Esophagus (tissue), 2 donors: ENCODE data around the gene MACROD2. TPM values are rescaled to one million over a fixed set of nuclear protein-coding genes. Genes with fewer than 3 reads are reported as not detected.

Source experiments
- H3K27ac ChIP-seq, 2 donors: one replicate each; pipeline ENCODE4 v1.5.1; 2013; ENCODE audit warnings: low read depth in 2 of 2, mild to moderate bottlenecking in 2 of 2, inconsistent platforms in 1 of 2, low read length in 1 of 2, moderate library complexity in 1 of 2
- H3K27me3 ChIP-seq, 2 donors: one replicate each; pipeline ENCODE4 v1.6.1; 2013; ENCODE audit warnings: low read length in 2 of 2, control low read depth in 1 of 2, mild to moderate bottlenecking in 1 of 2; ENCODE audit not compliant: insufficient read depth in 2 of 2, control insufficient read depth in 1 of 2
- H3K36me3 ChIP-seq, 2 donors: one replicate each; pipeline ENCODE4 v1.6.1; 2013; ENCODE audit warnings: low read length in 1 of 2; ENCODE audit not compliant: control insufficient read depth in 2 of 2, insufficient read depth in 2 of 2
- H3K4me1 ChIP-seq, 2 donors: one replicate each; pipeline ENCODE4 v1.6.1; 2013; ENCODE audit warnings: low read length in 1 of 2; ENCODE audit not compliant: control insufficient read depth in 2 of 2, insufficient read depth in 2 of 2
- H3K4me3 ChIP-seq, 2 donors: one replicate each; pipeline ENCODE4 v1.5.1; 2013; ENCODE audit warnings: low read length in 2 of 2, mild to moderate bottlenecking in 2 of 2, low read depth in 1 of 2, moderate library complexity in 1 of 2
- H3K9me3 ChIP-seq, 2 donors: one replicate each; pipeline ENCODE4 v1.6.1; 2013; ENCODE audit warnings: mild to moderate bottlenecking in 2 of 2, low read depth in 1 of 2, low read length in 1 of 2, moderate library complexity in 1 of 2; ENCODE audit not compliant: control insufficient read depth in 2 of 2, insufficient read depth in 1 of 2
- WGBS, 2 donors: extraction: QIAGEN DNeasy Blood & Tissue Kit; methylation state at CpG; one replicate each; pipeline ENCODE4 v1.1.7; 2013; 5-methylcytosine and 5-hydroxymethylcytosine counted together
- polyA plus RNA-seq, 2 donors: library from polyadenylated mRNA; stranded (reverse); fragments of 200-250 nt; gene quantifications; one replicate each; pipeline ENCODE4 v1.2.3, GENCODE V29; 2013
- donor health status: healthy with polysubstance abuse.
- donor health status: Bipolar disorder and iron deficiency.

Gene MACROD2
- polyA plus RNA-seq, 2 donors: 0.64 to 1.9 TPM

DNA sequence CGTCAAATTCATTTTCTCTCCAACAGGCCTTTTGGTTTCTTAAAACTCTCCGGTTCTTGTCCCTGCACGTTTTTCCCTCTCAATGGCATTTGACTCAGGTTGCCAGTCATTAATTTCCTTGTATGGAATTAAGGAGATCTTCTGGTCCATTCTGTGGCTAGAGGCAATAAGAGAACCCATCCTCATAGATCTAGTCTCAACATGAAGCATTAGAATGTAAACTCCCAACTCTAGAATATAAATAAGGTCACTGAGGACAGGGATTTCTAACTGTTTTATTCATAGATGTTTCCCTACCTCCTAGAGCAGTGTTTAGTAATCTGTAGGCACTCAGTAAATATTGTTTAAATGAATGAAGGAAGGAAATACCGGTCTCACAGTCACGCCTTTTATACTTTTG, 527.3 kb downstream of the MACROD2 start:
- Histone ChIP-seq H3K27ac (peak overlapping the region in 1 of 2 donors; percentile 35), H3K27me3 (no peaks in the 10 kb centered on the region), H3K36me3 (no peaks in the 10 kb centered on the region), H3K4me1 (peaks cover 0 to 3% of the 10 kb centered on the region in 2 donors), H3K4me3 (no peak overlapping the region), H3K9me3 (peaks cover 0 to 2% of the 10 kb centered on the region in 2 donors)
- 48 to 63% methylated on average over 5 of the region's 5 CpGs for WGBS, 2 donors

DNA sequence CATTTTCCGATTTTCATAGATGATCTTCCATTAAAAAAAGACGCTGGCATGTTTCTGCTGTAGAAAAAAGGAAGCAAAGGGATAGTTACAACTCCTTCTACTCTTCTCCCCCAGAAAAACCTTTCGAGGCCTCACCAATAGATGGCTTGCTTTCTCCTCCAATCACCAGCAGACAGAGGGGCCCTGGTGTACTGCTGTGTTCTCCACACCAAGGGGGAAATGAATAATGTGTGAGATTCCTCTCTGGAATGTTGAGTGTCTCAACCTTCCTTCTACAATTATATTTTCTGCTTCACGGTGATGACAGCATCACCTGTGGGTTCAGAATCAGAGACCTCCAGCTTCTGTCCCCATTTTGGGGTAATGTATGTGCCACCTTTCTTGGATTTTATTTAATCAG, 527.8 kb downstream of the MACROD2 start:
- 48 to 55% methylated on average over 4 of the region's 4 CpGs for WGBS, 2 donors
- Histone ChIP-seq H3K36me3 (no peaks in the 10 kb centered on the region), H3K27me3 (no peaks in the 10 kb centered on the region), H3K4me1 (peaks cover 0 to 3% of the 10 kb centered on the region in 2 donors), H3K4me3 (no peak overlapping the region), H3K9me3 (peaks cover 0 to 2% of the 10 kb centered on the region in 2 donors), H3K27ac (peak overlapping the region in 1 of 2 donors; percentile 18)

DNA sequence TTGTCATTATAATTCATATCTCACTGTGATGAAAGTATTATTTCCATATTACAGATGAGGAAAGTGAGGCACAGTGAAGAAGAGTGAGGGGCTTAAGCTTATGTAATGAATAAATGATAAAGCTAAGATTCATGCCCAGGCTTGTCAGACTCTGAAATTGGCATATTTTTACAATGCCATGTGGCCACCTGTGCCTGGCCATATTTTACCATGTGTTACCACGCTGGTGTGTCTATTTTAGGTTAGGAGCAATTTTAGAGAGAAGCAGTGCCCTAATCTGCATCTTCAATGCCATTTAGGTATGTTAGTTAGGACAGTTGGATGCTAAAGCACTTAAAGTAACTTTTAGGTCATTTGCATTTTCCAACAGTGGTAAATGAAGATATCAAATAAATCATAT, 530.1 kb downstream of the MACROD2 start:
- 88 to 90% methylated on average over 1 of the region's 1 CpG for WGBS, 2 donors
- H3K9me3 ChIP-seq: peaks cover 0 to 2% of the 10 kb centered on the region in 2 donors

DNA sequence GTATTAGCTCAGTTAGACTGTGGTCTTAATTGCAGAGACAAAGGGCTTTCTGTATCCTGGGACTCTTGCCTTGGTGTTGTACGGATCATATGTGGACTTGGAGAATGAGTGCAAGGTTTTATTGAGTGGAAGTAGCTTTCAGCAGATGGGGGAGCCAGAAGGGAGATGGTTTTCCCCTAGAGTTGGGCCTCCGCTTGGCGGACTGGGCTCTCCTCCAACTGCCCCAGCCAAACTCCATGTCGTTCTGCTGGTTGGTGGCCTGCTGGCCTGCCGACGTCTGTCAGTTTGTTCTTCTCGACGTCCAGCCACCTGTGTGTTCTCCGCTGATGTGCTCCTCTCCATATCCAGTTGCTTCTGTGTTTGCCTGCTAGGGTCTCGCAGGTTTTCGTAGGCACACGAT, 531.6 kb downstream of the MACROD2 start:
- Histone ChIP-seq H3K4me3 (no peak overlapping the region), H3K4me1 (peaks cover 0 to under 1% of the 10 kb centered on the region in 2 donors), H3K9me3 (peaks cover 0 to 2% of the 10 kb centered on the region in 2 donors), H3K36me3 (no peaks in the 10 kb centered on the region), H3K27me3 (no peaks in the 10 kb centered on the region), H3K27ac (no peak overlapping the region)
- WGBS, 2 donors: 93% methylated on average over 12 of the region's 12 CpGs

More for the DNA sequence above, 530.1 kb downstream of the MACROD2 start:
- H3K4me3 ChIP-seq: no peak overlapping the region
- no peak overlapping the region for H3K27ac ChIP-seq
- no peaks in the 10 kb centered on the region for H3K36me3 ChIP-seq
- no peaks in the 10 kb centered on the region for H3K27me3 ChIP-seq
- H3K4me1 ChIP-seq: peaks cover 0 to 3% of the 10 kb centered on the region in 2 donors

DNA sequence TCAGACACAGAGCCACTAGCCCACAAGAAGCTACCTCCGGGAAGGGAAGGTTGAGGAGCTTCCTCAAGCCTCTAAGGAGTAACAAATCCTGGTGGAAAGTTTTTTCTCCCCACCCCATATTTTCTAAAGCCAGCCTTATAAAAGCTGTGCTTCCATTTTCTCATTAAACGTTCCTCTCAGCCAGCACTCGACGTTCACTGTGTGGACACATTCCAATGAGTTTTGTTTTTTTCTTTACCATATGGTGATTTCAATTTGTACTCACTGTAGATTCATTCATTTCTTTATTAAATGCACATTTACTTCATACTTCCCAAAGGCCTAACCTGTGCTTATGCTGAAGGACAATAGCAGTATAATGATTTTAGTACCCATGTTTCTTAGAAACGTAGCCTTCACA, 536.5 kb downstream of the MACROD2 start:
- Histone ChIP-seq H3K4me3 (no peak overlapping the region), H3K27me3 (no peaks in the 10 kb centered on the region), H3K36me3 (no peaks in the 10 kb centered on the region), H3K4me1 (no peaks in the 10 kb centered on the region), H3K9me3 (peaks cover 0 to 2% of the 10 kb centered on the region in 2 donors), H3K27ac (no peak overlapping the region)
- WGBS, 2 donors: 83 to 87% methylated on average over 5 of the region's 5 CpGs

DNA sequence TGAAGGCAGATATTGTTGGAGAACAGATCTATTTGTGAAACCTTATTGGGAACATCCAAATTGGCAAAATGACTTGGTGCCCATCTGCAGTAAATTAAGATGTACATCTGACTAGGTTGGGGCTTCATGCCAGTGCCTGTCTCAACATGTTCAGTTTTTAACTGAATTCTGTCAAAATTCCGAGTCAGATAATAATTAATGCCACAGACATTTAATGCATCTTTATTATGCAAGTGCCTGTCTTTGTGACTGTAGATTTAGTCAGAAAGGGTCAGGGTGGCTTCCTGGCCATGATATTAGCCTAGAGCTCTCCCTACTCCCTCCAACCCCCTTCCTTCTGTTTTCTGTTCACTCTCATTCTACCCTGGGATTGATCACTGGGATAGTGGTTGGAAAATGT, 541.4 kb downstream of the MACROD2 start:
- no peaks in the 10 kb centered on the region for H3K9me3 ChIP-seq
- H3K4me3 ChIP-seq: no peak overlapping the region
- H3K27ac ChIP-seq: no peak overlapping the region
- H3K4me1 ChIP-seq: no peaks in the 10 kb centered on the region
- WGBS, 2 donors: 33 to 38% methylated on average over 1 of the region's 1 CpG
- H3K36me3 ChIP-seq: no peaks in the 10 kb centered on the region
- H3K27me3 ChIP-seq: no peaks in the 10 kb centered on the region

DNA sequence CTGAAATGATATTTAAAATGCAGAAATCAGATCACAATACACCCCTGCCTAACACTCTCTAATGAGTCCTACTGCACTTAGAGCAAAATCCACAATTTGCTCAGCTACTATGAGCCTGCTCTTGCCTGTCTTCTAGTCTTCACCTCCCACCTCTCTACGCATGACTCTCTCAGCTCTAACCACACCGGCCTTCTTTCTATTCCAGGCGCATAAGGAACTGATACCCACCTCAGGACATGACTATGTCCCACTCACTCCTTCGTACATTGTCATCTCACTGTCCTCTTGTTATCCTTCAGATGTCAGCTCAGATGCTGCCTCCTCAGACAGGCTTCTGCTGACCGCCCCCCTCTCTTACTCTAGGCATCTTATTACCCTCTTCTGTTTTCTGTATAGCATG, 543.1 kb downstream of the MACROD2 start:
- WGBS, 2 donors: 93 to 94% methylated on average over 5 of the region's 5 CpGs
- Histone ChIP-seq H3K36me3 (no peaks in the 10 kb centered on the region), H3K4me3 (no peak overlapping the region), H3K9me3 (no peaks in the 10 kb centered on the region), H3K4me1 (no peaks in the 10 kb centered on the region), H3K27me3 (no peaks in the 10 kb centered on the region), H3K27ac (no peak overlapping the region)

DNA sequence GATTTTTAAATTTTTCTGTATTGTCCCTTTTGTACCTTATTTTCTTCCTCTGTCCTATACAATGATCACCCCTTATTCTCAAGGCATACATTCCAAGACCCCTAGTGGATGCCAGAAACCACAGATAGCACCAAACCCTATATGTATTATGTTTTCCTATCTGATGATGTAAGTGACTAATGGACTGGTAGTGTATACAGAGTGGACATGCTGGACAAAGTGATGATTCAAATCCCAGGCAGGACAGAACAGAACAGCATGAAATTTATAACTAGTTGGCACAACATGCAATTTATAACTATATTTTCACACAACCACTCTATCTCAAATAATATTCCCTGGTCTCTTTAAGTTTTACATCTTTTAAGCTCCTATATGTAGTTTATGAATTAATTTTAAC, 547.7 kb downstream of the MACROD2 start:
- Histone ChIP-seq H3K4me3 (no peak overlapping the region), H3K36me3 (no peaks in the 10 kb centered on the region), H3K4me1 (no peaks in the 10 kb centered on the region), H3K9me3 (no peaks in the 10 kb centered on the region), H3K27ac (no peak overlapping the region), H3K27me3 (peaks cover 0 to 3% of the 10 kb centered on the region in 2 donors)

DNA sequence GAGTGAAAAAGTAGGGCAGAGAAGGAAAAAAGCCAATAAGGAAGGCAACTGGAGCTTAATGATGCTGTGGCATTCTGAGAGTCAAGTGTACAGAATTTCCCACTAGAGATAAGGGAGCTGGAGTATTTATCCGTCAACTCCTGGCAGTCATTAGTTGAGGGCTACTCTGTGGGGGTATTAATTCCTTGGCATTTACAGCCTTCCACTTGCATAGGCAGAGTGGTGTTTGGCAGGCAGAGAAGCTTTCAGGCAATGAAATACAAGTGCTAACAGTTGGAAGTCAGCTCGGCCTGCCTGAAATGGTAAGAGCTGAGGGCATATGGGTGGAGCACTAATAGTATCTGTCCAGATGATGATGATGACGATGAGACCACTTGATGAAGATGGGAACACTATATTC, 549.4 kb downstream of the MACROD2 start:
- 45 to 57% methylated on average over 3 of the region's 3 CpGs for WGBS, 2 donors
- Histone ChIP-seq H3K9me3 (no peaks in the 10 kb centered on the region), H3K27ac (no peak overlapping the region), H3K4me1 (no peaks in the 10 kb centered on the region), H3K36me3 (no peaks in the 10 kb centered on the region), H3K27me3 (peaks cover 0 to 3% of the 10 kb centered on the region in 2 donors), H3K4me3 (no peak overlapping the region)

DNA sequence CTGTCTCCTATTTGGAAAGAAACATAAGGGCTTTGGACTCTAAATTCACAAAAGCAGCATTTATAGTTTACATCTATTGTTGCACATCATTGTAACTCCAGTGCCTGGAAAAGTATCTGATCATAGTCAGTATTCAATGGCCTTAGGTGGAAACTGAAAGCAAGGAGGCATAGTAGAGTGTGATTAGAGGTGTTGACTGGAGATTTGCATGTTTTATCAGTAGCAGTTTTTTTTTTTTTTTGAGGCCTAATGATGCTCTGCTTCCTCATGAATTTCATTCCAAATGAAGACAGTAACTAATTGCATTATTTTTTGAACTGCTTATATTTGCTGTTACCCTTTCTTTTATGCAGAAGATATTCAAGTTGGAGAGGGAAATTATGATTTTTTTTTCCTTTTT, 555.3 kb downstream of the MACROD2 start:
- H3K36me3 ChIP-seq: no peaks in the 10 kb centered on the region
- no peak overlapping the region for H3K4me3 ChIP-seq
- peaks cover 0 to 3% of the 10 kb centered on the region in 2 donors for H3K27me3 ChIP-seq
- no peaks in the 10 kb centered on the region for H3K4me1 ChIP-seq
- H3K9me3 ChIP-seq: no peaks in the 10 kb centered on the region
- H3K27ac ChIP-seq: no peak overlapping the region
